NCI-H1694 treated with DMSO at 0.1 percent for 48 hours (cell line): ENCODE results near the gene CCDC3.
A peak's percentile ranks its signal among the peaks of the same experiment; 100 is the strongest.

ENCODE experiments used
- DNase-seq: peaks from one replicate; lab custom pipeline; 2025; lab: John Stamatoyannopoulos, UW

Gene CCDC3

GRCh38 chr10:12922117-12922900 is 79.2 kb downstream of the CCDC3 start:
- DNase-seq = no peak

GRCh38 chr10:12921163-12921562 is 80.3 kb downstream of the CCDC3 start:
- DNase-seq = no peak

- no peak for DNase-seq
These were observed 81.9 kb downstream of the CCDC3 start for GRCh38 chr10:12919574-12919973.

- DNase-seq = no peak
These were observed 84.9 kb downstream of the CCDC3 start for GRCh38 chr10:12916587-12916986.

GRCh38 chr10:12915637-12916168 is 85.8 kb downstream of the CCDC3 start:
- no peak for DNase-seq

- DNase-seq = no peak
These were observed 87.4 kb downstream of the CCDC3 start for GRCh38 chr10:12914111-12914510.

- no peak for DNase-seq
These were observed 89.7 kb downstream of the CCDC3 start for GRCh38 chr10:12911795-12912194.

GRCh38 chr10:12910835-12911234 is 90.7 kb downstream of the CCDC3 start:
- no peak for DNase-seq

- no peak for DNase-seq
These were observed 91.7 kb downstream of the CCDC3 start for GRCh38 chr10:12909836-12910185.

- DNase-seq = no peak
These were observed 92.2 kb downstream of the CCDC3 start for GRCh38 chr10:12909182-12909835.

- DNase-seq = no peak
These were observed 92.7 kb downstream of the CCDC3 start for GRCh38 chr10:12908773-12909172.

- DNase-seq = no peak
These were observed 93.9 kb downstream of the CCDC3 start for GRCh38 chr10:12907656-12908055.

- DNase-seq = no peak
These were observed 95.4 kb downstream of the CCDC3 start for GRCh38 chr10:12906051-12906541.

GRCh38 chr10:12905067-12905466 is 96.4 kb downstream of the CCDC3 start:
- DNase-seq = no peak

- no peak for DNase-seq
These were observed 98.6 kb downstream of the CCDC3 start for GRCh38 chr10:12902851-12903358.

- DNase-seq = peak; percentile 50
These were observed 99.4 kb downstream of the CCDC3 start for GRCh38 chr10:12902135-12902572.

GRCh38 chr10:12899546-12899945 is 102.0 kb downstream of the CCDC3 start:
- DNase-seq = no peak

GRCh38 chr10:12898271-12898670 is 103.2 kb downstream of the CCDC3 start:
- no peak for DNase-seq

GRCh38 chr10:12897278-12897677 is 104.2 kb downstream of the CCDC3 start:
- DNase-seq = no peak

- no peak for DNase-seq
These were observed 105.3 kb downstream of the CCDC3 start for GRCh38 chr10:12896251-12896650.

- DNase-seq = no peak
These were observed 108.6 kb downstream of the CCDC3 start for GRCh38 chr10:12892924-12893323.

GRCh38 chr10:12890958-12891357 is 110.6 kb downstream of the CCDC3 start:
- no peak for DNase-seq

GRCh38 chr10:12888470-12888869 is 113.0 kb downstream of the CCDC3 start:
- DNase-seq = no peak
